Skeletal muscle tissue (tissue), 4 donors: ENCODE results near the gene GCC1. TPM values are rescaled to one million over a fixed set of nuclear protein-coding genes. Genes with fewer than 3 reads are reported as not detected.

Experiments
- H3K27ac ChIP-seq: one replicate; pipeline ENCODE4 v1.7.0; 2013; ENCODE audit warnings: mild to moderate bottlenecking, low read depth, low read length, inconsistent platforms
- H3K27me3 ChIP-seq, 3 donors: one replicate each; pipeline ENCODE4 v1.7.0; 2013; ENCODE audit warnings: low read length in 3 of 3; ENCODE audit not compliant: control insufficient read depth in 3 of 3, insufficient read depth in 3 of 3
- H3K36me3 ChIP-seq, 3 donors: one replicate each; pipeline ENCODE4 v1.7.0; 2013; ENCODE audit warnings: low read length in 3 of 3; ENCODE audit not compliant: control insufficient read depth in 3 of 3, insufficient read depth in 3 of 3
- H3K4me1 ChIP-seq, 3 donors: one replicate each; pipeline ENCODE4 v1.7.0; 2013; ENCODE audit warnings: low read length in 3 of 3, mild to moderate bottlenecking in 3 of 3; ENCODE audit not compliant: control insufficient read depth in 3 of 3, insufficient read depth in 3 of 3
- H3K4me3 ChIP-seq, 3 donors: one replicate each; pipeline ENCODE4 v1.7.0; 2013; ENCODE audit warnings: low read length in 3 of 3
- H3K9ac ChIP-seq, 3 donors: one replicate each; pipeline ENCODE4 v1.7.0; 2013; ENCODE audit warnings: low read length in 3 of 3, mild to moderate bottlenecking in 3 of 3, moderate library complexity in 2 of 3, low read depth in 1 of 3
- H3K9me3 ChIP-seq, 3 donors: one replicate each; pipeline ENCODE4 v1.7.0; 2013; ENCODE audit warnings: low read length in 3 of 3; ENCODE audit not compliant: control insufficient read depth in 3 of 3
- total RNA-seq: library from RNA; depleted of rRNA; stranded (reverse); fragments of >200 nt; gene quantifications from one replicate; pipeline ENCODE4 v1.2.3, GENCODE V29; 2014
- donor health status: Osteomylitis.

Gene GCC1, protein sequence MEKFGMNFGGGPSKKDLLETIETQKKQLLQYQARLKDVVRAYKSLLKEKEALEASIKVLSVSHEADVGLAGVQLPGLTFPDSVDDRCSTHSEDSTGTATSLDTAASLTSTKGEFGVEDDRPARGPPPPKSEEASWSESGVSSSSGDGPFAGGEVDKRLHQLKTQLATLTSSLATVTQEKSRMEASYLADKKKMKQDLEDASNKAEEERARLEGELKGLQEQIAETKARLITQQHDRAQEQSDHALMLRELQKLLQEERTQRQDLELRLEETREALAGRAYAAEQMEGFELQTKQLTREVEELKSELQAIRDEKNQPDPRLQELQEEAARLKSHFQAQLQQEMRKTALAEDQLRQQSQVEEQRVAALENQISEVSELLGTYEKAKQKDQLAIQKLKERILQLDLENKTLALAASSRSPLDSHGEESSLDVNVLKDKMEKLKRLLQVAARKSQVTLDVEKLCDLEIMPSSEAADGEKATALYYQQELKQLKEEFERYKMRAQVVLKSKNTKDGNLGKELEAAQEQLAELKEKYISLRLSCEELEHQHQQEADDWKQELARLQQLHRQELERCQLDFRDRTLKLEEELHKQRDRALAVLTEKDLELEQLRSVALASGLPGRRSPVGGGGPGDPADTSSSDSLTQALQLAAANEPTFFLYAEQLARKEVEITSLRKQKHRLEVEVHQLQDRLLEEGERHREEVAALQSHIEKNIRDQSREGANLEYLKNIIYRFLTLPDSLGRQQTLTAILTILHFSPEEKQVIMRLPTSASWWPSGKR
- total RNA-seq, result 14.6 TPM

DNA sequence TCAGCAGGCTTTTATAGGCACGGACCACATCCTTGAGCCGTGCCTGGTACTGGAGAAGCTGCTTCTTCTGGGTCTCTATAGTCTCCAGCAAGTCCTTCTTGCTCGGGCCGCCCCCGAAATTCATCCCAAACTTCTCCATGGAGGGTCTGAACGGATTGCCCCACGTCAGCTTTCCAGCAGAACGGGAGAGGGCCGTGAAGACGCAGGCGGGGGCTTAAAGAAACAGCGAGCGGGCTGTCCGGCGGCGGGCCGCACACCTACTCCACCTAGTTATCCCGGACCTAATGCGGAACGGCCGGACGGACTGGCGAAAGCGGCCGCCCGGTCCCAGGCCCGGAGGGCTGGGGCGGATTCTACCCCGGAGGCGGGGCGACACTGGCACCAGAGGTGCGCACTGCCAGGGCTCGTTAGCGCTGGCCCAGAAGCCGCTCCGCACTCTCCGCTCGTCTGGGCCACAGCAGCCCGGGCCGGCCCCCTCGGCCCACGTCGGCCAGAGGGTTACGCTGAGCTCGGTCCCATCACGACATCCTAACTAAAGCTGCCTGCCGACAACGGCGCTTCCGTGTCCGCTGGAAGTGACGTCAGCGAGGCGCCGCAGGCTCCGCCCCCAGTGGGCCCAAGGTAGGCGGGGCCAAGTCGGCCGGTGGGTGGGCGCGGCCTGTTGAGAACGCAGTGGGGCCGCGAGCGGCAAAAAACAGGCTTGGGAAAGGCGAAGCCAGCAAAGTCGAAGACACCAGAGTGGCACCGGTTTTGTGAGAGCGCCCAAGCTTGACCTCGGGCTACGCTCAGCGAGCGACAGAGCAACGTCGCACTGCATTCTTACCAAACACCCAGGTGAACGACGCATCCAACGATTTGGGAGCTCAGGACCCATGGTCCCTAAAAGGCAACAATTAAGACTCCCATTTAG lies at the start of gene GCC1:
GCC1 (minus strand) TSS at position 553 of the 910 bp plus-strand sequence; CDS start at position 139, 414 bp downstream.
- Histone ChIP-seq H3K9ac (peak within 1 kb of the TSS; percentile 89 to 94 (median 92)), H3K27ac (peak within 1 kb of the TSS; percentile 81), H3K9me3 (no peaks in the 10 kb centered on the region), H3K4me3 (peak within 1 kb of the TSS; percentile 89 to 95 (median 94)), H3K36me3 (peaks cover 18 to 28% (median 24%) of the 10 kb centered on the region in 3 donors), H3K4me1 (peaks cover 60 to 72% (median 61%) of the 10 kb centered on the region in 3 donors), H3K27me3 (no peaks in the 10 kb centered on the region)

DNA sequence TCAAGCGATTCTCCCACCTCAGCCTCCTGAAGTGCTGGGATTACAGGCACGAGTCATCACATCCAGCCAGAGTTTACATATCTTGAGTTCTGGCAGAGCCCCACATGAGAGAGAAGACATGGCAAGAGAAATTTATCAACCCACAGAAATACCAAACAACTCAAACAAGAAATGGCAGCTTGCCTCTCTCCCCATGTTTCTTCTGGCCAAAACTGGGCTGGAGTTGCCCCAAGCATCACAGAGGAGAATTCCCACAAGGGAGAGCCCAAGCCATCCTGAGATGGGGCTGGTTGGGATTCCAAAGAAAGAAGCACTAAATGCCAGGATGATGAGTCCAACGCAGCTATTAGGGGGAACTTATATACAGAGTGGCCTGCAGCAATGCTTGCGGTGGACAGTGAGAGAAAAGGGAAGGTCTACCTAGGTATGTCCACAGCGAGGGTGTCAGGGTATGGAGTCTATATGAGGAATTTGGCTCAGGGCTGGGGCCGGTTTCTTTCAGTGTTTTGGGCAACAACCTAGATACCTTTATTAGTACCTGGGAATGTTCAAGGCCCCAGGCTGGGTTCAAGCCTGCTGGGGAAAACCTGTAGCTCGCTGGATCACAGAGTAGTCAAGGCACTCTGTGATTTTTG lies 47.0 kb upstream of the GCC1 start:
- no peak overlapping the region for H3K27ac ChIP-seq
- no peaks in the 10 kb centered on the region for H3K36me3 ChIP-seq
- H3K4me1 ChIP-seq, result no peaks in the 10 kb centered on the region
- H3K9ac ChIP-seq, result no peak overlapping the region
- no peak overlapping the region for H3K4me3 ChIP-seq
- H3K9me3 ChIP-seq, result no peaks in the 10 kb centered on the region
- H3K27me3 ChIP-seq, result peaks cover 5 to 13% (median 6%) of the 10 kb centered on the region in 3 donors

DNA sequence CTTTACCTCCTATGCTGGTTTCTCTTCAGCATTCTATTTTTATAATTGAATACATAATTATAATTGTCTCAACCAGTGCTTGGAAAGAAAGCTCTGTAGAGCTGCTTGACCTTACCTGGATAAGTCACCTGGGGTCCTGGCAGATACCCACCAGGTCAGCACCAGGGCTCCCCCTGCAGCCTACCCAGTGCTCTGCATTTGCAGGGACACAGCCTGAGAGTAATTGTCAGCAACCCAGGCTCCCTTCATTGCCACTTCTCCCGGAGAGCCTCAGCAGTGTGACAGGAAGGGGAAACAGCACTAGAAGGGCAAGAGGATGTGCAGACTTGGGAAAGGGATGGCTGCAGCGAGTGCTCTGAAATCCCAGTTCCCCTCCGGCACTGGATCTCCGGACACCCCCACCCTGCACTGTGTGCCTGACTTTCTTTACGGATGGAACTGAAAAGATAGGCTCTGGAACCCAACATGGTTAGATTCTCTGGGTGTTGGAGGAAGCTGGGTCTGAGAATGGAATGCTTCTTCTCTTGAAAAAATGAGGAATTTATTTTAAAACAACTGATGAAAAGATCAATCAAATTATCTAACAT lies 44.0 kb upstream of the GCC1 start:
- H3K27ac ChIP-seq, result no peak overlapping the region
- H3K4me3 ChIP-seq, result no peak overlapping the region
- H3K4me1 ChIP-seq, result no peaks in the 10 kb centered on the region
- no peak overlapping the region for H3K9ac ChIP-seq
- no peaks in the 10 kb centered on the region for H3K36me3 ChIP-seq
- H3K9me3 ChIP-seq, result no peaks in the 10 kb centered on the region
- peaks cover 5 to 9% (median 7%) of the 10 kb centered on the region in 3 donors for H3K27me3 ChIP-seq

DNA sequence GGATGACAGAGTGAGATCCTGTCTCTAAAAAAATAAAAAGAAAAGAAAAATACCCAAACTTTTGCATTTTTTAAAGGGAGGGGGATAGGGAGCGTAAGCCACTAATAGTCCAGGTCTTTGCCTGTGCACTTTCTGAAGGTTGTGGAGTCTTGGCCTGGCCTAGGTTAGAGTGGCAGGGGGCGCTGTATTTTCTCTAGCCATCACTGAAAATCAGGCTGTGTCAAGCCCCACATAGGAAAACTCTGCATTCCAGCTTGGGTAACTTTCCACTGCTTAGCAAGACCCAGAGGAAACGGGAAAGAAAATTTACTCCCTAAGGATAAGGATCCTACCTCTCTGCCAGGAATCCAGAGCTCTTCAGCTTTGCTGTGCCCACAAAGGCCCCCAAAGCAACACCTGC lies 43.0 kb upstream of the GCC1 start:
- Histone ChIP-seq H3K27ac (no peak overlapping the region), H3K9me3 (no peaks in the 10 kb centered on the region), H3K4me3 (no peak overlapping the region), H3K36me3 (no peaks in the 10 kb centered on the region), H3K4me1 (no peaks in the 10 kb centered on the region), H3K9ac (no peak overlapping the region), H3K27me3 (peaks cover 5 to 8% (median 6%) of the 10 kb centered on the region in 3 donors)

GRCh38 chr7:127625331-127625730 lies 39.9 kb upstream of the GCC1 start:
- Histone ChIP-seq H3K9me3 (no peaks in the 10 kb centered on the region), H3K27ac (no peak overlapping the region), H3K36me3 (no peaks in the 10 kb centered on the region), H3K4me3 (no peak overlapping the region), H3K9ac (no peak overlapping the region), H3K27me3 (peaks cover 6 to 11% (median 7%) of the 10 kb centered on the region in 3 donors), H3K4me1 (no peaks in the 10 kb centered on the region)

- Histone ChIP-seq H3K27me3 (peaks cover 38 to 45% (median 42%) of the 10 kb centered on the region in 3 donors), H3K9ac (no peak overlapping the region), H3K4me1 (no peaks in the 10 kb centered on the region), H3K36me3 (no peaks in the 10 kb centered on the region), H3K4me3 (peak overlapping the region in 1 of 3 donors; percentile 22), H3K27ac (no peak overlapping the region), H3K9me3 (no peaks in the 10 kb centered on the region)
Observed at GRCh38 chr7:127620406-127621233, 35.2 kb upstream of the GCC1 start.

GRCh38 chr7:127619681-127620405 lies 34.4 kb upstream of the GCC1 start:
- Histone ChIP-seq H3K4me1 (no peaks in the 10 kb centered on the region), H3K4me3 (peak overlapping the region in 1 of 3 donors; percentile 22), H3K27ac (no peak overlapping the region), H3K27me3 (peaks cover 46 to 52% (median 49%) of the 10 kb centered on the region in 3 donors), H3K36me3 (no peaks in the 10 kb centered on the region), H3K9ac (no peak overlapping the region), H3K9me3 (no peaks in the 10 kb centered on the region)

DNA sequence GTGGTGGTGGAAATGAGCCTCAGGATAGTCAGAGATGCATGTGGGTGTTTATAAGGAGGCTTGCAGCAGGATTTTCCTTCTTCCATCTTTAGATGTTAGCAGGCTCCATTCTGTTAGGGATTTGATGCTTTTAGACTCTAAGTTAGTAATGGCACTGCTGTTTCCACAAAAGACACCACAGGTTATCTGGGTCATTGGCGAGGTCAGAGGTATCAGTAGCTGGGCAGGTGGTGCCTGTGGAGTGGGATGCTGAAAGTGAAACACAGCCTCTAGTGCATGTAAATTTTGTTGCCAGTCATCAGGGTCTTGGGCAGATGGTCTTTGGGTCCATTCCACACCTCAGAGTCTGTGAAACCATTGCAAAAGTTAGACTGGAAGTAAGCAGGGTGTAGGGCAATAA lies 33.4 kb upstream of the GCC1 start:
- Histone ChIP-seq H3K4me1 (no peaks in the 10 kb centered on the region), H3K27me3 (peaks cover 54 to 59% (median 56%) of the 10 kb centered on the region in 3 donors), H3K36me3 (no peaks in the 10 kb centered on the region), H3K4me3 (no peak overlapping the region), H3K9ac (no peak overlapping the region), H3K9me3 (no peaks in the 10 kb centered on the region), H3K27ac (no peak overlapping the region)
